HEK293 (cell line): ENCODE data around the gene TMEM145.
A peak's percentile ranks its signal among the peaks of the same experiment; 100 is the strongest.
"Not testable (repeated sequence)": the region's sequence is repeated elsewhere in the genome, so short reads cannot be mapped to it uniquely, and the experiment has no call there.

Experiments
- CTCF ChIA-PET: fragments of 350-600 bp; formaldehyde crosslinking; extraction: SDS; loops from one replicate; lab custom pipeline; 2021; ENCODE audit warnings: antibody characterized with exemption; lab: Yijun Ruan, JAX
- POLR2A ChIA-PET: fragments of 300-600 bp; formaldehyde crosslinking; extraction: SDS; loops from one replicate; lab custom pipeline; 2020; ENCODE audit warnings: antibody characterized with exemption, inconsistent platforms; lab: Yijun Ruan, JAX
- H3K27ac ChIP-seq: fragments of 200-500 bp; sonication (Bioruptor generic); 2 replicates; pipeline ENCODE4 v1.5.1; 2014; ENCODE audit warnings: low read depth, low read length, control low read depth, inconsistent platforms; ENCODE audit errors: extremely low read depth
- H3K36me3 ChIP-seq, 2 experiments: fragments of 200-500 bp in 1 of 2; sonication (Bioruptor generic) in 1 of 2; 1 replicate in 1 of 2; 2 replicates in 1 of 2; pipeline ENCODE4 v1.5.1; 2014 to 2017; ENCODE audit warnings: inconsistent platforms in 2 of 2, low read length in 2 of 2; ENCODE audit not compliant: control insufficient read depth in 2 of 2, insufficient read depth in 1 of 2
- H3K4me1 ChIP-seq: fragments of 200-500 bp; sonication (Bioruptor generic); 2 replicates; pipeline ENCODE4 v1.5.1; 2014; ENCODE audit warnings: mild to moderate bottlenecking, low read length, inconsistent platforms; ENCODE audit not compliant: control insufficient read depth, insufficient read depth
- H3K4me3 ChIP-seq: 2 replicates; pipeline ENCODE4 v1.5.1; 2011; ENCODE audit warnings: low read depth, mild to moderate bottlenecking, control low read depth, low read length, moderate library complexity
- H3K9me3 ChIP-seq: fragments of 200-500 bp; sonication (Bioruptor generic); 2 replicates; pipeline ENCODE4 v1.5.1; 2014; ENCODE audit warnings: low read depth, low read length, inconsistent platforms; ENCODE audit not compliant: control insufficient read depth, insufficient read depth
- ATF2 ChIP-seq: fragments of 450-650 bp; formaldehyde crosslinking; IDR thresholded peaks from 2 replicates; pipeline ENCODE4 v1.5.1; 2016; ENCODE audit warnings: missing biosample characterization, missing genetic modification characterization, low read depth
- CTCF ChIP-seq: fragments of 450-650 bp; formaldehyde crosslinking; IDR thresholded peaks from 2 replicates; pipeline ENCODE4 v1.5.1; 2016; ENCODE audit warnings: missing biosample characterization, missing genetic modification characterization
- KLF16 ChIP-seq: fragments of 450-650 bp; formaldehyde crosslinking; IDR thresholded peaks from 2 replicates; pipeline ENCODE4 v1.5.1; 2017; ENCODE audit warnings: missing biosample characterization, missing genetic modification characterization
- ZNF121 ChIP-seq: fragments of 450-650 bp; formaldehyde crosslinking; IDR thresholded peaks from 2 replicates; pipeline ENCODE4 v1.5.1; 2016; ENCODE audit warnings: missing biosample characterization, missing genetic modification characterization
- ZNF184 ChIP-seq: fragments of 450-650 bp; IDR thresholded peaks from 2 replicates; pipeline ENCODE4 v1.5.1; 2018; ENCODE audit warnings: missing biosample characterization, mild to moderate bottlenecking, missing genetic modification characterization
- ZNF280D ChIP-seq: fragments of 450-650 bp; formaldehyde crosslinking; IDR thresholded peaks from 2 replicates; pipeline ENCODE4 v1.5.1; 2016; ENCODE audit warnings: missing biosample characterization, missing genetic modification characterization
- ZNF311 ChIP-seq: fragments of 450-650 bp; formaldehyde crosslinking; IDR thresholded peaks from 2 replicates; pipeline ENCODE4 v1.5.1; 2017; ENCODE audit warnings: missing biosample characterization, missing genetic modification characterization, borderline replicate concordance
- ZNF324 ChIP-seq: fragments of 450-650 bp; formaldehyde crosslinking; IDR thresholded peaks from 2 replicates; pipeline ENCODE4 v1.5.1; 2016; ENCODE audit warnings: missing biosample characterization, missing genetic modification characterization
- ZNF391 ChIP-seq: fragments of 450-650 bp; formaldehyde crosslinking; IDR thresholded peaks from 2 replicates; pipeline ENCODE4 v1.5.1; 2016; ENCODE audit warnings: low read depth, missing biosample characterization, missing genetic modification characterization, borderline replicate concordance
- ZNF398 ChIP-seq: fragments of 450-650 bp; formaldehyde crosslinking; IDR thresholded peaks from 2 replicates; pipeline ENCODE4 v1.5.1; 2017; ENCODE audit warnings: missing biosample characterization, missing genetic modification characterization
- ZNF423 ChIP-seq: fragments of 450-650 bp; formaldehyde crosslinking; IDR thresholded peaks from 2 replicates; pipeline ENCODE4 v1.5.1; 2016; ENCODE audit warnings: missing biosample characterization, missing genetic modification characterization
- ZNF692 ChIP-seq: fragments of 450-650 bp; formaldehyde crosslinking; IDR thresholded peaks from 2 replicates; pipeline ENCODE4 v1.5.1; 2016; ENCODE audit warnings: missing biosample characterization, missing genetic modification characterization
- ZNF792 ChIP-seq: fragments of 450-650 bp; formaldehyde crosslinking; IDR thresholded peaks from 2 replicates; pipeline ENCODE4 v1.5.1; 2016; ENCODE audit warnings: missing biosample characterization, missing genetic modification characterization
- ZSCAN18 ChIP-seq: fragments of 450-650 bp; formaldehyde crosslinking; IDR thresholded peaks from 2 replicates; pipeline ENCODE4 v1.5.1; 2016; ENCODE audit warnings: missing biosample characterization, missing genetic modification characterization

The TMEM145 gene

GRCh38 chr19:42335971-42336370 is 22.9 kb downstream of the TMEM145 start (continued):
- TF ChIP-seq ZNF398 (tag by site-specific recombination) (no peak), ZNF423 (tag by site-specific recombination) (no peak), KLF16 (tag by site-specific recombination) (no peak), ZNF184 (tag by site-specific recombination) (no peak), ZSCAN18 (no peak), ZNF324 (tag by site-specific recombination) (no peak)
- TF ChIP-seq, all 188 proteins: peak for 0

- H3K4me1 ChIP-seq, H3K4me3 ChIP-seq, POLR2A ChIA-PET, H3K9me3 ChIP-seq, H3K27ac ChIP-seq: not testable (repeated sequence)
- CTCF ChIA-PET, result interaction anchor here (0.8 kb wide), 1 partner anchor 93 kb away, joined by 4 read pairs; no protein-coding TSS in a partner anchor
- H3K36me3 ChIP-seq, result peaks cover 63 to 72% of the 10 kb centered on the region in 2 experiments
These were observed 26.2 kb downstream of the TMEM145 start for GRCh38 chr19:42339126-42339860.

- H3K9me3 ChIP-seq, H3K27ac ChIP-seq, POLR2A ChIA-PET, H3K4me1 ChIP-seq, H3K4me3 ChIP-seq: not testable (repeated sequence)
- peaks cover 64 to 68% of the 10 kb centered on the region in 2 experiments for H3K36me3 ChIP-seq
- peak; percentile 37; the same call in 1 of the 2 replicates for TF ChIP-seq ZNF121 (tag by site-specific recombination)
- CTCF ChIA-PET, result interaction anchor here (0.8 to 1.3 kb wide), 3 partner anchors 9 to 93 kb away, joined by 4 read pairs; no protein-coding TSS in a partner anchor
These were observed 26.8 kb downstream of the TMEM145 start for GRCh38 chr19:42339922-42340321.

- H3K36me3 ChIP-seq, result peaks cover 54 to 81% of the 10 kb centered on the region in 2 experiments
- ChIA-PET POLR2A (interaction anchor here (1.3 kb wide), 1 partner anchor 53 kb away, joined by 3 read pairs; no protein-coding TSS in a partner anchor), CTCF (interaction anchor here (0.5 to 2.9 kb wide), 12 partner anchors 10 to 479 kb away, joined by 3 to 12 read pairs (median 4); partner anchors contain the start of gene GSK3A)
- no peaks in the 10 kb centered on the region for H3K9me3 ChIP-seq
- no peaks in the 10 kb centered on the region for H3K4me1 ChIP-seq
- H3K4me3 ChIP-seq, result no peak overlapping the region
- no peak overlapping the region for H3K27ac ChIP-seq
- TF ChIP-seq ZNF311 (tag by site-specific recombination) (no peak), ZNF280D (tag by site-specific recombination) (no peak), ZNF692 (tag by site-specific recombination) (no peak), ATF2 (tag by site-specific recombination) (no peak), ZNF391 (tag by site-specific recombination) (no peak), ZNF792 (tag by site-specific recombination) (no peak), CTCF (tag by site-specific recombination) (peak; percentile 80)
These were observed 30.4 kb downstream of the TMEM145 start for GRCh38 chr19:42343344-42344110.
